Epithelial cell of esophagus (primary cell): ENCODE data around the gene NCBP2L.

Experiments used
- DNase-seq: peaks from one replicate; pipeline ENCODE4 v3.0.0; 2010; ENCODE audit warnings: low read depth
- H3K4me3 ChIP-seq: 2 replicates; pipeline ENCODE4 v1.5.1; 2011; ENCODE audit warnings: mild to moderate bottlenecking, low read length, control low read depth
- TF ChIP-seq, protein P1 (sequence below): IDR thresholded peaks from 2 replicates; pipeline ENCODE4 v1.5.1; 2011; ENCODE audit warnings: low read depth, mild to moderate bottlenecking, low read length, control low read depth, inconsistent platforms; ENCODE audit not compliant: insufficient read depth; ENCODE audit errors: missing control alignments

Gene NCBP2L

GRCh38 chrX:107777536-107777832 is at the start of gene NCBP2L:
TSS of gene NCBP2L (plus strand) at chrX:107777733. CDS start at chrX:107794221, 16,488 bp downstream.
- TF ChIP-seq, protein P1, sequence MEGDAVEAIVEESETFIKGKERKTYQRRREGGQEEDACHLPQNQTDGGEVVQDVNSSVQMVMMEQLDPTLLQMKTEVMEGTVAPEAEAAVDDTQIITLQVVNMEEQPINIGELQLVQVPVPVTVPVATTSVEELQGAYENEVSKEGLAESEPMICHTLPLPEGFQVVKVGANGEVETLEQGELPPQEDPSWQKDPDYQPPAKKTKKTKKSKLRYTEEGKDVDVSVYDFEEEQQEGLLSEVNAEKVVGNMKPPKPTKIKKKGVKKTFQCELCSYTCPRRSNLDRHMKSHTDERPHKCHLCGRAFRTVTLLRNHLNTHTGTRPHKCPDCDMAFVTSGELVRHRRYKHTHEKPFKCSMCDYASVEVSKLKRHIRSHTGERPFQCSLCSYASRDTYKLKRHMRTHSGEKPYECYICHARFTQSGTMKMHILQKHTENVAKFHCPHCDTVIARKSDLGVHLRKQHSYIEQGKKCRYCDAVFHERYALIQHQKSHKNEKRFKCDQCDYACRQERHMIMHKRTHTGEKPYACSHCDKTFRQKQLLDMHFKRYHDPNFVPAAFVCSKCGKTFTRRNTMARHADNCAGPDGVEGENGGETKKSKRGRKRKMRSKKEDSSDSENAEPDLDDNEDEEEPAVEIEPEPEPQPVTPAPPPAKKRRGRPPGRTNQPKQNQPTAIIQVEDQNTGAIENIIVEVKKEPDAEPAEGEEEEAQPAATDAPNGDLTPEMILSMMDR = no peak
- DNase-seq = no peak
- peak within 1 kb of the TSS; percentile 56 for H3K4me3 ChIP-seq

- H3K4me3 ChIP-seq = no peak overlapping the region
- no peak for DNase-seq
- TF ChIP-seq, protein P1 = no peak
Observed at GRCh38 chrX:107728371-107729099, 49.0 kb upstream of the NCBP2L start.

GRCh38 chrX:107729558-107730297 is 47.8 kb upstream of the NCBP2L start:
- TF ChIP-seq, protein P1 = no peak
- DNase-seq = peak; percentile 41
- no peak overlapping the region for H3K4me3 ChIP-seq

DNA sequence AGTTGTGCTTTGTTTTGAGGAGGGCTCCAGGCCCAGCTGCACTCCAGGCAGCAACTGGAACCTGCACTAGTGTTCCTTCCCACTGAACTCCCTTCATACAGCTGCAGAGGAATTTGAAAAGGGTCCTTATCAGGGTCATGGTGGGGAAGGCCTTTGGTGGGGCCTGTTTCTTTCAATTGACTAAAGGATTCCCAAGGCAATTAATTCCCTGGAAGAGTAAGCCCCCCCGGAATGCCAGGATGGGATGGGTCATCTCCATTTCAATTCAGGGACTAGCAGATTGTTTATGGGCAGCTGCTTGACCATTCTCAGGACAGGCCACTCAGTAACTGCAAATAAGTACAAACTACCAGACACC is 47.3 kb upstream of the NCBP2L start:
- TF ChIP-seq, protein P1 = no peak
- no peak overlapping the region for H3K4me3 ChIP-seq
- no peak for DNase-seq

DNA sequence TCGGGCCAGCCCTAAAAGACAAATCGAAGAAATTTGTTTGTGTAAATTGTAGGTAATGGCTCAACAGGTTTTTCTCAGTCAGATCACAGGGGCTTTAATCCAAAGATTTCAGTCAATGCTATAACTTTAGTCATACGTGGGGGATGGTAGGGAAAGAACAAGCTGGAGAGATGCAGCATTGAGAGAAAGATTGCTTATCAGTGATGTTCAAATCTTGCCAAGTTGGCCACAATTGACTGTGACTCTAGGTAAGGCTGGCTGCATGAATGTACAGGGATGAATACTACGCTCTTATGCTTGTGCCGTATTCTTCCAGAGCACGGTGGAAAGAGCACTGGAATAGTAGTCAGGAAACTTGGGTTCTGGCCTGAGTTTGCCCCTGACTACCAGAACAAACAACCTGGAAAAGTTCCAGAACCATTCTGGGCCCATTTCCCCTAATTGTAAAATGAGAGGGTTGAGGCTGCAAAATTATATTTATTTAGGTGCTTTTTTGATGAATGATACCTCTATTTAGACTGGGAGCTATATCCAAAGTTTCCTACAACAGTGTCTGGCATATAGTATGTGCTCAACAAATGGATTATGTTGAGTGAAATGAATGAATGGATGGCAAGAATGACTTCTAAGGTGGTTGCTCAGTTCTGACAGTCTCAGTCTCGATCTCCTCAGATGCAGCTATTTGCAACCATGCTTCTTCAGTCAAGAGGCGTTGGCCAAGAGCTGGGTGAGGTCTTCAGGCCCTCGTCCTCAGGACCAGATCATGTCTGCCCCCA is 46.4 kb upstream of the NCBP2L start:
- TF ChIP-seq, protein P1 = no peak
- DNase-seq = no peak
- no peak overlapping the region for H3K4me3 ChIP-seq

- H3K4me3 ChIP-seq = no peak overlapping the region
- peak; percentile 54 for DNase-seq
- TF ChIP-seq, protein P1 = no peak
Observed at GRCh38 chrX:107731831-107732502, 45.6 kb upstream of the NCBP2L start.
